Ascending aorta (tissue), 2 donors: ENCODE measurements around the gene IL26. TPM values are rescaled to one million over a fixed set of nuclear protein-coding genes. Genes with fewer than 3 reads are reported as not detected.

ENCODE experiments used
- DNase-seq, 2 donors: peaks; one replicate each; pipeline ENCODE4 v3.0.0-alpha.2; 2019; ENCODE audit warnings: low spot score in 2 of 2
- H3K27ac ChIP-seq, 2 donors: fragments of 200-600 bp; sonication (generic); one replicate each; pipeline ENCODE4 v1.5.1; 2016 to 2017; ENCODE audit warnings: mild to moderate bottlenecking in 1 of 2
- H3K27me3 ChIP-seq: fragments of 200-600 bp; sonication (generic); one replicate; pipeline ENCODE4 v1.5.1; 2017
- H3K36me3 ChIP-seq, 2 donors: fragments of 200-600 bp; sonication (generic); one replicate each; pipeline ENCODE4 v1.5.1; 2016
- H3K4me1 ChIP-seq, 2 donors: fragments of 200-600 bp; sonication (generic); one replicate each; pipeline ENCODE4 v1.5.1; 2016 to 2017; ENCODE audit warnings: mild to moderate bottlenecking in 1 of 2
- H3K4me3 ChIP-seq, 2 donors: fragments of 200-600 bp; sonication (generic); one replicate each; pipeline ENCODE4 v1.5.1; 2016 to 2017; ENCODE audit warnings: mild to moderate bottlenecking in 1 of 2
- H3K9me3 ChIP-seq, 2 donors: fragments of 200-600 bp; sonication (generic); one replicate each; pipeline ENCODE4 v1.5.1; 2016
- intact Hi-C: fragments of 100-400 bp; cut with DNase I; formaldehyde crosslinking; loops from one replicate; pipeline ENCODE4 v1.15.1; 2023
- total RNA-seq: library from RNA; depleted of rRNA; stranded (reverse); fragments of >200 nt; gene quantifications from one replicate; pipeline ENCODE4 v1.1.0, GENCODE V29; 2016
- TF ChIP-seq, protein P1 (sequence below), 3 experiments: fragments of 200-600 bp in 2 of 3; fragments of 450-650 bp in 1 of 3; sonication (generic) in 2 of 3; IDR thresholded peaks; one replicate each; pipeline ENCODE4 v1.5.1; 2016 to 2019; ENCODE audit warnings: antibody characterized with exemption in 3 of 3, mild to moderate bottlenecking in 1 of 3, moderate library complexity in 1 of 3

IL26 gene
- total RNA-seq, 1 donor from 2014 or later = not detected

DNA sequence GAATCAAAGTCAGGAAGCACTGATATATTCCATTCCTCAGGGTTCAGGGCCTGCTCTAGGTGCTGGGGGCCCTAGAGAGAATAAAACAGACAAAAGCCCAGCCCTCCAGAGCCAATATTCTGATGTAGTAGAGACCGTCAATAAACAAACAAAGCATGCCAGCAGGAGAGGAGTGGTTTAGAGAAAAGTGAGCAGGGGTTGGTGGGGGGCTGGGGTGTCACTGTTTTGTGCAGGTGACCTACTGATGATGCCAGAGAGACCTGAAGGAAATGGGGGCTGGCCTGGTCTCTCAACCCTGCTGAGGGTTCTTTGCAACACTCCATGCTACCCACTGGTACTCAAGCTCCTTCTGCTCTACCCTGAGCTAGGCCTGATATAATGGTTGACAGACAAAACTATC, 26.5 kb downstream of the IL26 start:
- no peak for DNase-seq
- H3K27ac ChIP-seq = no peak overlapping the region
- TF ChIP-seq, protein P1, sequence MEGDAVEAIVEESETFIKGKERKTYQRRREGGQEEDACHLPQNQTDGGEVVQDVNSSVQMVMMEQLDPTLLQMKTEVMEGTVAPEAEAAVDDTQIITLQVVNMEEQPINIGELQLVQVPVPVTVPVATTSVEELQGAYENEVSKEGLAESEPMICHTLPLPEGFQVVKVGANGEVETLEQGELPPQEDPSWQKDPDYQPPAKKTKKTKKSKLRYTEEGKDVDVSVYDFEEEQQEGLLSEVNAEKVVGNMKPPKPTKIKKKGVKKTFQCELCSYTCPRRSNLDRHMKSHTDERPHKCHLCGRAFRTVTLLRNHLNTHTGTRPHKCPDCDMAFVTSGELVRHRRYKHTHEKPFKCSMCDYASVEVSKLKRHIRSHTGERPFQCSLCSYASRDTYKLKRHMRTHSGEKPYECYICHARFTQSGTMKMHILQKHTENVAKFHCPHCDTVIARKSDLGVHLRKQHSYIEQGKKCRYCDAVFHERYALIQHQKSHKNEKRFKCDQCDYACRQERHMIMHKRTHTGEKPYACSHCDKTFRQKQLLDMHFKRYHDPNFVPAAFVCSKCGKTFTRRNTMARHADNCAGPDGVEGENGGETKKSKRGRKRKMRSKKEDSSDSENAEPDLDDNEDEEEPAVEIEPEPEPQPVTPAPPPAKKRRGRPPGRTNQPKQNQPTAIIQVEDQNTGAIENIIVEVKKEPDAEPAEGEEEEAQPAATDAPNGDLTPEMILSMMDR (IDR thresholded peaks at IDR 0.05) = no peak
- H3K27me3 ChIP-seq = no peaks in the 10 kb centered on the region
- no peaks in the 10 kb centered on the region for H3K36me3 ChIP-seq
- intact Hi-C loops = no loop called here
- no peaks in the 10 kb centered on the region for H3K4me1 ChIP-seq
- H3K9me3 ChIP-seq = no peaks in the 10 kb centered on the region
- H3K4me3 ChIP-seq = no peak overlapping the region

DNA sequence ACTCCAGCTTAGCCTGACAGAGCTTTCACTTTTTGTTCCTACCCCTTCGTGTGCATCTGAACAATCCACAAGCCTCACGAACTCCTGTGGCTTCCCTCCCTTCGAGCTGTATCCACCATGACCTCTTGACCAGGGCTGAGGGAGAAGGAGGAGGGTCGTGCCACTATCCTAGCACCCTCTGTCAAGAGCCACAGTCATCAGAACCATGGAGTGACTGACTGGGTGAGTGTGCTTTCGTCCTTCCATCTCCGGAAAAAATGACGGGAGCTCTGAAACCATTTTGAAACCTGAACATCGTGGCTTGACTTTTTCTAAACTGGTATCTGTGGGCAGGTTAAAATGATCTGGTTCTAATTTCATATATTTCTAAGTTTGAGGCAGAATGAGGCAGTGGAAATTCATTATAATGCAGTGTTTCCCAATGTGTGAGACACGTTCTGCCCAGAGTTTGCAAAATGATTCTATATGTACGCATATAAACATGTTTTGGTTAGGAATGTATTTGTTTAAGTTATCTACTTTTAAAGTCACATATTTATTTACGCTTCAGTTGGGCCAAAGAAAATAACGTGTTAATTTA, 27.0 kb downstream of the IL26 start:
- TF ChIP-seq, protein P1 (IDR thresholded peaks at IDR 0.05) = no peak
- H3K36me3 ChIP-seq = no peaks in the 10 kb centered on the region
- no peaks in the 10 kb centered on the region for H3K9me3 ChIP-seq
- no peaks in the 10 kb centered on the region for H3K27me3 ChIP-seq
- no peak overlapping the region for H3K4me3 ChIP-seq
- no peak for DNase-seq
- no peak overlapping the region for H3K27ac ChIP-seq
- H3K4me1 ChIP-seq = no peaks in the 10 kb centered on the region
- intact Hi-C loops = no loop called here

DNA sequence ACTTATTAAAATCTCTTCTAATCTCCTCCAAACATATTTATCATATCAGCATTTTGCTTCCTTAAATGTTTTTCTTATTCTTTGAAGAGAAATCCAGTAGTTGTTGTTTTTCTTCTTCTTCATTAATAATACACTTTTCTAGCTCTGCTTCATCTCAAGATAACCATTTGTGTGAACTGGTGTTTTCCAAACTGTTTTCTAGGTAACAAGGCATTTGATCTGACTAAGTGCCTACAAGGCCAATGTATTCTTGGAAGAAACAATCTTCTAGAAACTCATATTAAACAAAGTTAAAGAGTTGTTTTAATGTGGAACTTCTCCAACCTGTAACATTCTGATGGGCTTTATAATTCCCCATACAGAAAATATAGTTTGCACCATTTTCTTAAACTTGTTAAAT, 35.3 kb downstream of the IL26 start:
- intact Hi-C loops = no loop called here
- Histone ChIP-seq H3K4me1 (no peaks in the 10 kb centered on the region), H3K4me3 (no peak overlapping the region), H3K27me3 (no peaks in the 10 kb centered on the region), H3K27ac (no peak overlapping the region), H3K9me3 (no peaks in the 10 kb centered on the region), H3K36me3 (no peaks in the 10 kb centered on the region)
- DNase-seq = no peak
- TF ChIP-seq, protein P1 (IDR thresholded peaks at IDR 0.05) = no peak

DNA sequence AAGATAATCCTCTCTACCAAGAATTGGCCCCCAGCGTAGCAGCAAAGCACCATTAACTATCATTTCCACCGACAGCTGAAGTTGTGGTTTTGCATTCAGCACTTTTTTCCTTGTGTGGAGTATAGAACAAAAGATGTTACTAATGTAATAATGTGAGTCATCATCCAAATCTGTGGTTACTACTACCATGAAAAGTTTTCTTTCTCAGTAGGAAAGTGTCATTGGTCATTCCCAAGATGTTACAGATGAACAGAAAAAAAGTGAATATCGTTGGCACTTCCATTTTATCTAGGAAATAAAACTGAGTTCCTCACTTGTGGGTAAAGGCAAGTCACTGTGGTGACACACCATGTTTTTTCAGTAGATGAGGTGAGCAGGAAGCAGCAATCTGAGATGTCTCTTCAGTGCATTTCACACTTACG, 35.8 kb downstream of the IL26 start:
- no peaks in the 10 kb centered on the region for H3K27me3 ChIP-seq

DNA sequence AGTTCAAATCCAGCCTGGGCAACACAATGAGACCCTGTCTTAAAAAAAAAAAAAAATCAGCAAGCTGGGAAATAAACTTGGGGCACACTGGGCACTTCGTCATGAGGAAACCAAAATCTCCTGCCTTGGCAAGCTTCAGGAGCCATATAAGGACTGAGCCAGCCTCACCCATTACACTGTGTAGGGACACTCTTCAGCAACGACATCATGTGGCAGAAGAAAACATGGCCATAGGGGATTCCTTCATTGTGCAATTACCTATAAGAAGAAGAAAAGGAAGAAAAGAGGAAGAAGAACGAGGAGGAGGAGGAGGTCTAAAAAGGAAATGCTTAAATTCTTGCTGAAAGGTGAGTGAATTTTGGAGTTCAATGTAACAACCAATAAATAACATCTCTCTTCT, 40.0 kb downstream of the IL26 start:
- Histone ChIP-seq H3K4me1 (no peaks in the 10 kb centered on the region), H3K27ac (no peak overlapping the region), H3K4me3 (no peak overlapping the region), H3K27me3 (no peaks in the 10 kb centered on the region), H3K36me3 (no peaks in the 10 kb centered on the region), H3K9me3 (no peaks in the 10 kb centered on the region)
- DNase-seq = no peak
- TF ChIP-seq, protein P1 (IDR thresholded peaks at IDR 0.05) = no peak
- intact Hi-C loops = no loop called here

More for the DNA sequence above, 35.8 kb downstream of the IL26 start:
- TF ChIP-seq, protein P1 (IDR thresholded peaks at IDR 0.05) = no peak
- no peak for DNase-seq
- Histone ChIP-seq H3K27ac (no peak overlapping the region), H3K4me1 (no peaks in the 10 kb centered on the region), H3K4me3 (no peak overlapping the region), H3K9me3 (no peaks in the 10 kb centered on the region), H3K36me3 (no peaks in the 10 kb centered on the region)
- intact Hi-C loops = no loop called here
